RWPE2 (cell line): ENCODE measurements around the gene FOXF2.

Experiments
- ATAC-seq: fragments of 200-7000 bp; cut with Tn5 transposase; 3 replicates; pipeline ENCODE4 v1.9.1; 2021; ENCODE audit warnings: low read depth
- DNase-seq: peaks from one replicate; pipeline ENCODE4 v3.0.0-alpha.2; 2020; ENCODE audit warnings: low spot score
- H3K27ac ChIP-seq: fragments of 450-650 bp; 2 replicates; pipeline ENCODE4 v1.5.1; 2017; ENCODE audit warnings: mild to moderate bottlenecking; ENCODE audit not compliant: poor library complexity, severe bottlenecking
- H3K27me3 ChIP-seq: fragments of 250-450 bp; sonication (Bioruptor Pico); 2 replicates; pipeline ENCODE4 v1.5.1; 2021; ENCODE audit warnings: mild to moderate bottlenecking, moderate library complexity; ENCODE audit not compliant: insufficient read depth, poor library complexity, severe bottlenecking
- H3K36me3 ChIP-seq: fragments of 250-450 bp; sonication (Bioruptor Pico); 2 replicates; pipeline ENCODE4 v1.5.1; 2020; ENCODE audit warnings: low read depth, mild to moderate bottlenecking, moderate library complexity
- H3K4me1 ChIP-seq: fragments of 250-450 bp; sonication (Bioruptor Pico); 2 replicates; pipeline ENCODE4 v1.5.1; 2021; ENCODE audit warnings: mild to moderate bottlenecking, moderate library complexity; ENCODE audit not compliant: insufficient read depth, poor library complexity, severe bottlenecking
- H3K4me3 ChIP-seq: fragments of 250-450 bp; sonication (Bioruptor Pico); 2 replicates; pipeline ENCODE4 v1.5.1; 2021; ENCODE audit warnings: mild to moderate bottlenecking, moderate library complexity; ENCODE audit not compliant: severe bottlenecking
- H3K9me3 ChIP-seq: fragments of 250-450 bp; sonication (Bioruptor Pico); 2 replicates; pipeline ENCODE4 v1.5.1; 2021; ENCODE audit warnings: mild to moderate bottlenecking, moderate library complexity; ENCODE audit not compliant: severe bottlenecking
- CTCF ChIP-seq: fragments of 450-650 bp; IDR thresholded peaks from one replicate; pipeline ENCODE4 v1.5.1; 2017; ENCODE audit warnings: mild to moderate bottlenecking, moderate library complexity; ENCODE audit not compliant: poor library complexity, severe bottlenecking

FOXF2 gene

GRCh38 chr6:1402369-1402768 lies 13.0 kb downstream of the FOXF2 start:
- ATAC-seq (no peak), DNase-seq (no peak)
- H3K27me3 ChIP-seq: peaks cover 5% of the 10 kb centered on the region
- no peaks in the 10 kb centered on the region for H3K9me3 ChIP-seq
- no peak overlapping the region for H3K4me3 ChIP-seq
- H3K36me3 ChIP-seq: no peaks in the 10 kb centered on the region
- no peak overlapping the region for H3K27ac ChIP-seq
- no peaks in the 10 kb centered on the region for H3K4me1 ChIP-seq
- TF ChIP-seq CTCF: no peak

- Histone ChIP-seq H3K9me3 (no peaks in the 10 kb centered on the region), H3K4me1 (no peaks in the 10 kb centered on the region), H3K36me3 (no peaks in the 10 kb centered on the region), H3K27me3 (peaks cover 5% of the 10 kb centered on the region), H3K27ac (no peak overlapping the region), H3K4me3 (no peak overlapping the region)
- DNase-seq: no peak
- no peak for ATAC-seq
- TF ChIP-seq CTCF: no peak
These were observed 13.5 kb downstream of the FOXF2 start for GRCh38 chr6:1402868-1403267.

GRCh38 chr6:1403851-1404712 lies 14.7 kb downstream of the FOXF2 start:
- Histone ChIP-seq H3K4me1 (no peaks in the 10 kb centered on the region), H3K9me3 (no peaks in the 10 kb centered on the region), H3K27me3 (no peaks in the 10 kb centered on the region), H3K4me3 (no peak overlapping the region), H3K36me3 (no peaks in the 10 kb centered on the region), H3K27ac (no peak overlapping the region)
- DNase-seq (no peak), ATAC-seq (no peak)
- no peak for TF ChIP-seq CTCF

- ATAC-seq (no peak), DNase-seq (no peak)
- no peak for TF ChIP-seq CTCF
- H3K27me3 ChIP-seq: no peaks in the 10 kb centered on the region
- no peak overlapping the region for H3K27ac ChIP-seq
- H3K4me3 ChIP-seq: no peak overlapping the region
- H3K4me1 ChIP-seq: no peaks in the 10 kb centered on the region
- H3K9me3 ChIP-seq: no peaks in the 10 kb centered on the region
- no peaks in the 10 kb centered on the region for H3K36me3 ChIP-seq
These were observed 15.3 kb downstream of the FOXF2 start for GRCh38 chr6:1404713-1405098.

GRCh38 chr6:1405221-1405620 lies 15.8 kb downstream of the FOXF2 start:
- no peak overlapping the region for H3K27ac ChIP-seq
- no peaks in the 10 kb centered on the region for H3K27me3 ChIP-seq
- H3K4me1 ChIP-seq: no peaks in the 10 kb centered on the region
- no peaks in the 10 kb centered on the region for H3K36me3 ChIP-seq
- H3K4me3 ChIP-seq: no peak overlapping the region
- no peak for TF ChIP-seq CTCF
- no peak for DNase-seq
- no peak for ATAC-seq
- H3K9me3 ChIP-seq: no peaks in the 10 kb centered on the region
